Pancreas (tissue), 10 donors: ENCODE measurements around the gene TOR4A. TPM values are rescaled to one million over a fixed set of nuclear protein-coding genes. Genes with fewer than 3 reads are reported as not detected.
A peak's percentile ranks its signal among the peaks of the same experiment; 100 is the strongest.

Source experiments
- ATAC-seq, 4 donors: fragments of 200-7000 bp; cut with Tn5 transposase; one replicate each; pipeline versions ENCODE4 v1.8.0 to v1.9.1; 2020; ENCODE audit warnings: mild to moderate bottlenecking in 4 of 4, moderate library complexity in 4 of 4
- DNase-seq, 6 donors: peaks; one replicate each; pipeline ENCODE4 v3.0.0-alpha.2; 2020
- FAIRE-seq: peaks from 2 replicates; lab custom pipeline; 2012; peaks lifted over from hg19 to GRCh38; lab: Jason Lieb, UNC
- H3K27ac ChIP-seq, 4 donors: fragments of 200-600 bp; sonication (generic); 1 replicate in 3 of 4; 2 replicates in 1 of 4; pipeline versions ENCODE4 v1.5.0 to v1.8.0; 2020
- H3K27me3 ChIP-seq, 4 donors: fragments of 200-600 bp; one replicate each; pipeline ENCODE4 v1.8.0; 2021
- H3K36me3 ChIP-seq, 3 donors: fragments of 200-600 bp; sonication (generic) in 1 of 3; one replicate each; pipeline versions ENCODE4 v1.5.0 to v1.8.0; 2020 to 2021
- H3K4me1 ChIP-seq, 3 donors: fragments of 200-600 bp; one replicate each; pipeline ENCODE4 v1.8.0; 2021
- H3K4me3 ChIP-seq, 4 donors: fragments of 200-600 bp; sonication (generic) in 2 of 4; one replicate each; pipeline versions ENCODE4 v1.5.0 to v1.8.0; 2020 to 2021
- H3K9me3 ChIP-seq, 4 donors: fragments of 200-600 bp; one replicate each; pipeline ENCODE4 v1.8.0; 2021
- WGBS, 2 donors: extraction: QIAGEN DNeasy Blood & Tissue Kit; methylation state at CpG; one replicate each; pipeline ENCODE4 v1.1.7; 2013; 5-methylcytosine and 5-hydroxymethylcytosine counted together
- intact Hi-C, 3 donors: fragments of 100-400 bp; cut with DNase I; formaldehyde crosslinking; loops; one replicate each; pipeline versions ENCODE4 v1.11.1 to v1.14.2; 2022
- polyA plus RNA-seq, 2 donors: library from polyadenylated mRNA; stranded (reverse); fragments of 200-250 nt; gene quantifications; one replicate each; pipeline ENCODE4 v1.2.3, GENCODE V29; 2013
- total RNA-seq, 6 donors: library from RNA; stranded (reverse); fragmentation: NEBNext Ultra II Directional in 4 of 6; extraction: Animal tissue kit (Norgen Biotek cat#: 25700) in 4 of 6; gene quantifications; one replicate each; pipeline versions ENCODE4 v1.2.1 to v1.2.4, GENCODE V29; 2021 to 2023
- TF ChIP-seq, protein P1 (sequence below), 4 donors: fragments of 200-600 bp; sonication (generic) in 3 of 4; IDR thresholded peaks; one replicate each; pipeline versions ENCODE4 v1.5.0 to v1.8.0; 2021; ENCODE audit warnings: antibody characterized with exemption in 4 of 4
- donor health status: healthy with polysubstance abuse.
- donor health status: DM: no; HTN: no; CAD: no; lungs with moderate emphysema.
- donor health status: DM: no; HTN: no; CAD: no.
- donor health status: control.
- donor health status: control.
- donor health status: Bipolar disorder and iron deficiency.
- donor health status: DM: yes; HTN: yes; CAD: no.
- donor health status: DM: no; HTN: no; CAD: no.
- donor health status: DM: no; HTN: no; CAD: no.
- donor health status: DM: yes; HTN: yes; CAD: no.

The TOR4A gene
- total and polyA plus RNA-seq, 8 donors: 1.4 to 6.8 (median 4.2) TPM

DNA sequence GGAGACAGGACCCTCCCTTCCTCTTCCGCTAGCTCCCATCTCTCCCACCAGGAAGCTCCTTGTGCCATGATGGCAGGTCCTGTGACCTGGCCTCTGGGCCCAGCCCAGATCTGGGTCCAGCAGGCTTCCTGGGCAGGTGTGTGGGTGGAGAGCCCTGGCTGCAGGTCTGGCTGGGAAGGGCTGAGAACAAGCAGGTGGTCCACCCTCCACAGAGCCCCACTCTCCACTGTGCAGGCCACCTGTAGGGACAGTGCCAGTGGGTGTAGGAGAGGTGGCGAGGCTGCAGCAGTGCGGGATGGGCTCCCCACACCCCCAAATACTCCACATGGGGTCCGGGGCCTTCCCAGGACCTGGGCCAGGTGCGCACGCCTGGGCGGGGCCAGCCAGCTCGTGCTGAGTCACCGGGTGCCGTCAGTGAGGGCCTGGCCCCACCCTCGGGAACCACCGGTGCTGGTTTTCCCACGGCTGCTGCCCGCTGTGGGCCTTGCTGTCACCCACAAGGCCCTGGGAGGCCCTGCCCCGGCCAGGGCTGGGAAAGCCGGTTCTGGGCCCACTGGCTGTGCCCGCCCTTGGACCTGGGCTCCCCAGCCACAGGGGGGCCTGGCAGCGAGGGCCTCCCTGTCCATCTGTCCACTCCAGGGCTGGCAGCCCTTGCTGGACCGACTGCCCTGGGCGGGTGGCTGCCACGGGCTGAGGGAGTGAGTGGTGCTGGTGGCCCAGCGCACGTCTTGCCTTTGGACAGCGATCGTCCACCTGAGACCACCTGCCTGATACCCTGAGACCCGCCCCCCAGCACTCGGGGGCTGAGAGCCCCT lies 33.9 kb downstream of the TOR4A start:
- TF ChIP-seq, protein P1, sequence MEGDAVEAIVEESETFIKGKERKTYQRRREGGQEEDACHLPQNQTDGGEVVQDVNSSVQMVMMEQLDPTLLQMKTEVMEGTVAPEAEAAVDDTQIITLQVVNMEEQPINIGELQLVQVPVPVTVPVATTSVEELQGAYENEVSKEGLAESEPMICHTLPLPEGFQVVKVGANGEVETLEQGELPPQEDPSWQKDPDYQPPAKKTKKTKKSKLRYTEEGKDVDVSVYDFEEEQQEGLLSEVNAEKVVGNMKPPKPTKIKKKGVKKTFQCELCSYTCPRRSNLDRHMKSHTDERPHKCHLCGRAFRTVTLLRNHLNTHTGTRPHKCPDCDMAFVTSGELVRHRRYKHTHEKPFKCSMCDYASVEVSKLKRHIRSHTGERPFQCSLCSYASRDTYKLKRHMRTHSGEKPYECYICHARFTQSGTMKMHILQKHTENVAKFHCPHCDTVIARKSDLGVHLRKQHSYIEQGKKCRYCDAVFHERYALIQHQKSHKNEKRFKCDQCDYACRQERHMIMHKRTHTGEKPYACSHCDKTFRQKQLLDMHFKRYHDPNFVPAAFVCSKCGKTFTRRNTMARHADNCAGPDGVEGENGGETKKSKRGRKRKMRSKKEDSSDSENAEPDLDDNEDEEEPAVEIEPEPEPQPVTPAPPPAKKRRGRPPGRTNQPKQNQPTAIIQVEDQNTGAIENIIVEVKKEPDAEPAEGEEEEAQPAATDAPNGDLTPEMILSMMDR (IDR thresholded peaks at IDR 0.05): no peak
- intact Hi-C loops: no loop called here
- no peaks in the 10 kb centered on the region for H3K9me3 ChIP-seq
- H3K4me1 ChIP-seq: peaks cover 52 to 62% (median 57%) of the 10 kb centered on the region in 3 donors
- ATAC-seq (peak; percentile 71 to 80 (median 76)), DNase-seq (peak; percentile 94 to 99 (median 98)), FAIRE-seq (no peak)
- H3K27me3 ChIP-seq: no peaks in the 10 kb centered on the region
- H3K27ac ChIP-seq: peak overlapping the region; percentile 91 to 99 (median 96)
- H3K4me3 ChIP-seq: peak overlapping the region in 2 of 4 donors; percentile 2 to 27
- 14 to 21% methylated on average over 25 to 27 of the region's 27 CpGs for WGBS, 2 donors
- no peaks in the 10 kb centered on the region for H3K36me3 ChIP-seq

DNA sequence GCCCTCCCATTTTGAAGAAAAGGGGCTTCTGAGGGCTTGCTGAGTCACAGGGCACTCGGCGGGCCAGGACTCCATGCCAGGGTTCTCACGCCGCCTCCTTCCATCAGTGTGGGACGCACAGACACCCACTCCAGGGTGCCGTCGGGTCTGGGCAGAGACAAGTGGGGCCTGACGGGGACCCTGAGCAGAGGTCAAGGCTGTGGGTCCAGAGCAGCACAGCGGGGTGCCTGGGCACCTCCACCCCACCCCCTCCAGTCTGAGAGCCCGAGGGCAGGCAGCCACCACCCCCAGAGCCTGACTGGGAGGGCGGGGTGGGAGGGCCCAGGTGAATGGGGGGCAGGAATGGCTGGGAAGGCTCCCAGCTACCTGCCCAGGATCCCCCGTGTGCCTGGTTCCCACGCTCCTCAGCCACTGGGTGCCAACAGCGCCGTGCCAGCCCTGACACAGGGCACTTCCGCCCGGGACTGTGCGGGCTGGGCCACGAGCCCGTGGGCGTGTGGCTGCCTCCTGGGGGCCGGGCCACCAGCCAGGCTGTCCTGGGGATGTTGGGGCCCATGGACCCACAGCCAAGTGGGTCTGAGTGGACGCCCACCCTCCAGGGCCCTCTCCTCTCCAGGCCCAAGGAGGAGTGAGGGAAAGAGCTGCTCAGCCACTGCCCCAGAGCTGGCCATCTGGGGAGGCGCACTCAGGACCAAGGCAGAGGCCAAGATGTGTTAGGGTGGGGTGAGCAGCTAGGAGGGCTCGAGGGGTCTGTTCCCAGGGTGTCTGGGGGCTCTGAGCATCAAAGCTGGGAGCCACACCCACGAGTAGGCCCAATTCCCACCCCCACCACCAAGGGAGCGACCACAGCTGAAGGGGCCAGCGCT lies 34.7 kb downstream of the TOR4A start:
- DNase-seq (peak; percentile 87 to 94 (median 90)), ATAC-seq (peak; percentile 51 to 60 (median 57)), FAIRE-seq (no peak)
- H3K9me3 ChIP-seq: no peaks in the 10 kb centered on the region
- H3K4me3 ChIP-seq: peak overlapping the region in 2 of 4 donors; percentile 2 to 27
- peaks cover 54 to 60% (median 58%) of the 10 kb centered on the region in 3 donors for H3K4me1 ChIP-seq
- H3K36me3 ChIP-seq: no peaks in the 10 kb centered on the region
- TF ChIP-seq, protein P1 (IDR thresholded peaks at IDR 0.05): no peak
- intact Hi-C loops: no loop called here
- 21 to 23% methylated on average over 23 to 28 of the region's 28 CpGs for WGBS, 2 donors
- no peaks in the 10 kb centered on the region for H3K27me3 ChIP-seq
- H3K27ac ChIP-seq: peak overlapping the region; percentile 91 to 99 (median 96)

GRCh38 chr9:137312852-137313325 lies 35.4 kb downstream of the TOR4A start:
- intact Hi-C loops: no loop called here
- Histone ChIP-seq H3K9me3 (no peaks in the 10 kb centered on the region), H3K4me1 (peaks cover 48 to 54% (median 52%) of the 10 kb centered on the region in 3 donors), H3K27me3 (no peaks in the 10 kb centered on the region), H3K4me3 (no peak overlapping the region), H3K27ac (peak overlapping the region; percentile 91 to 99 (median 96)), H3K36me3 (no peaks in the 10 kb centered on the region)
- DNase-seq (peak in 5 of 6 donors; percentile 38 to 84 (median 57)), FAIRE-seq (no peak), ATAC-seq (no peak)
- 75% methylated on average over 6 of the region's 6 CpGs for WGBS, 2 donors
- TF ChIP-seq, protein P1 (IDR thresholded peaks at IDR 0.05): no peak

- Histone ChIP-seq H3K36me3 (no peaks in the 10 kb centered on the region), H3K9me3 (no peaks in the 10 kb centered on the region), H3K27me3 (no peaks in the 10 kb centered on the region), H3K4me1 (peaks cover 43 to 51% (median 48%) of the 10 kb centered on the region in 3 donors), H3K27ac (peak overlapping the region in 3 of 4 donors; percentile 94 to 99 (median 97)), H3K4me3 (no peak overlapping the region)
- TF ChIP-seq, protein P1 (IDR thresholded peaks at IDR 0.05): no peak
- intact Hi-C loops: no loop called here
- FAIRE-seq (no peak), ATAC-seq (no peak), DNase-seq (peak in 5 of 6 donors; percentile 19 to 80 (median 54))
- 68 to 77% methylated on average over 9 of the region's 9 CpGs for WGBS, 2 donors
Observed at GRCh38 chr9:137313326-137313936, 35.9 kb downstream of the TOR4A start.
